MV-4-11 (cell line): ENCODE results near the gene AP1G1.
"Not testable (repeated sequence)": the region's sequence is repeated elsewhere in the genome, so short reads cannot be mapped to it uniquely, and the experiment has no call there.

ENCODE experiments used
- DNase-seq: peaks from one replicate; lab custom pipeline; 2025; lab: John Stamatoyannopoulos, UW

AP1G1 gene

GRCh38 chr16:71808593-71809459 lies at the start of gene AP1G1:
Gene AP1G1, minus strand, starts transcription at chr16:71808834. Its CDS starts 19,355 bp downstream, at chr16:71789479.
- DNase-seq = peak; percentile 96

GRCh38 chr16:71855937-71856662 lies 47.5 kb upstream of the AP1G1 start:
- DNase-seq = no peak

GRCh38 chr16:71854369-71854948 lies 45.8 kb upstream of the AP1G1 start:
- DNase-seq = no peak

GRCh38 chr16:71853413-71853812 lies 44.8 kb upstream of the AP1G1 start:
- no peak for DNase-seq

GRCh38 chr16:71852561-71852960 lies 43.9 kb upstream of the AP1G1 start:
- no peak for DNase-seq

- DNase-seq = no peak
These were observed 43.5 kb upstream of the AP1G1 start for GRCh38 chr16:71852158-71852557.

GRCh38 chr16:71851746-71852145 lies 43.1 kb upstream of the AP1G1 start:
- DNase-seq = no peak

GRCh38 chr16:71848622-71849021 lies 40.0 kb upstream of the AP1G1 start:
- DNase-seq = no peak

GRCh38 chr16:71847096-71847495 lies 38.5 kb upstream of the AP1G1 start:
- no peak for DNase-seq

- no peak for DNase-seq
These were observed 37.8 kb upstream of the AP1G1 start for GRCh38 chr16:71846431-71846830.

GRCh38 chr16:71845639-71846430 lies 37.2 kb upstream of the AP1G1 start, which contains the start of gene ATXN1L:
Gene ATXN1L, plus strand, starts transcription at chr16:71845976. Its CDS starts 3,765 bp downstream, at chr16:71849741.
- peak; percentile 88 for DNase-seq

GRCh38 chr16:71843572-71843971 lies 34.9 kb upstream of the AP1G1 start:
- no peak for DNase-seq

- no peak for DNase-seq
These were observed 31.4 kb upstream of the AP1G1 start for GRCh38 chr16:71840052-71840451.

- no peak for DNase-seq
These were observed 28.5 kb upstream of the AP1G1 start for GRCh38 chr16:71837150-71837549.

- DNase-seq = no peak
These were observed 25.7 kb upstream of the AP1G1 start for GRCh38 chr16:71834291-71834690.

GRCh38 chr16:71832112-71832511 lies 23.5 kb upstream of the AP1G1 start:
- not testable (repeated sequence) for DNase-seq

GRCh38 chr16:71831698-71832097 lies 23.1 kb upstream of the AP1G1 start:
- DNase-seq = not testable (repeated sequence)

GRCh38 chr16:71830359-71830758 lies 21.7 kb upstream of the AP1G1 start:
- no peak for DNase-seq

- no peak for DNase-seq
These were observed 17.9 kb upstream of the AP1G1 start for GRCh38 chr16:71826533-71827017.

GRCh38 chr16:71817155-71817500 lies 8.5 kb upstream of the AP1G1 start:
- not testable (repeated sequence) for DNase-seq

GRCh38 chr16:71811261-71811803 lies 2.7 kb upstream of the AP1G1 start:
- DNase-seq = no peak

- not testable (repeated sequence) for DNase-seq
These were observed 1.5 kb upstream of the AP1G1 start for GRCh38 chr16:71810155-71810530.
